COLO668 (cell line): ENCODE measurements around the gene ZSCAN22.
"Not testable (repeated sequence)": the region's sequence is repeated elsewhere in the genome, so short reads cannot be mapped to it uniquely, and the experiment has no call there.

ENCODE experiments used
- DNase-seq: peaks from one replicate; lab custom pipeline; 2025; ENCODE audit not compliant: unreplicated experiment; lab: John Stamatoyannopoulos, UW

The ZSCAN22 gene

DNA sequence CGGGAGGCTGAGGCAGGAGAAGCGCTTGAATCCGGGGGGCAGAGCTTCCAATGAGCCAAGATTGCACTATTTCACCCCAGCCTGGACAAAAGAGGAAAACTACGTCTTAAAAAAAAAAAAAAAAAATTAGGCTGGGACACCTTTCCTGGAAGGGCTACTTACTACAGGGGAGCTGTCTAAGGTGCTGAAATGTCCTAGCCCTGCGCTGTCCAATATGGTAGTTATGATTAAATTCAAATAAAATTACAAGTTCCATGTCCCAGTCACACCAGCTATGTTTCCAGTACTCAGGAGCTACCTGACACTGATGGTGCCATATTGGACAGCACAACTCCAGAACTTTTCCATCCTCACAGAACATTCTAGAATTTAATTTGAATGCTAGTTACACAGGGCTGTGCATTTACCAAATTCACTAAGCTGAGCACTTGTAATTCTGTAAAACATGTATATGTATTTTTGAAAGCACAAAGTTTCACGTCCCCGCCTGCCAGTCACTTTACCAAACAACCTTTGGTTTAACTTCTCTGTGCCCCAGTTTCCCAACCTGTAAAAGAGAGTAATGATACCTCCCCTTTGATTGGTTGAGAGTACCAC lies 9.2 kb upstream of the ZSCAN22 start:
- DNase-seq: no peak

- no peak for DNase-seq
Observed at GRCh38 chr19:58318297-58318696, 8.5 kb upstream of the ZSCAN22 start.

DNA sequence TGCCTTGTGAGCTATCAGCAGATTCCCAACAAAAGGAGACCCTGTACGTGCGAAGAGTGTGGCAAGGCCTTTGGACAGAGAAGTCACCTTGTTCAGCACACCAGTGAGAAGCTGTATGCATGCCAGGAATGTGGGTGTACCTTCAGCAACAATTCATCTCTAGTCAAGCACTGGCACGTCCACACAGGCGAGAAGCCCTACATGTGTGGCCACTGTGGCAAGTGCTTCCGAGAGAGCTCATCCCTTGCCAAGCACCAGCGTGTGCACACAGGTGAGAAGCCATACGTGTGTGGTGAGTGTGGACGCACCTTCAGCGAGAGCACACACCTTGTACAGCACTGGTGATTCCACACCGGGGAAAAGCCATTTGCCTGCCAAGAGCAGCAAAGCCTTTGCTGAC lies 7.6 kb upstream of the ZSCAN22 start:
- DNase-seq: no peak

DNA sequence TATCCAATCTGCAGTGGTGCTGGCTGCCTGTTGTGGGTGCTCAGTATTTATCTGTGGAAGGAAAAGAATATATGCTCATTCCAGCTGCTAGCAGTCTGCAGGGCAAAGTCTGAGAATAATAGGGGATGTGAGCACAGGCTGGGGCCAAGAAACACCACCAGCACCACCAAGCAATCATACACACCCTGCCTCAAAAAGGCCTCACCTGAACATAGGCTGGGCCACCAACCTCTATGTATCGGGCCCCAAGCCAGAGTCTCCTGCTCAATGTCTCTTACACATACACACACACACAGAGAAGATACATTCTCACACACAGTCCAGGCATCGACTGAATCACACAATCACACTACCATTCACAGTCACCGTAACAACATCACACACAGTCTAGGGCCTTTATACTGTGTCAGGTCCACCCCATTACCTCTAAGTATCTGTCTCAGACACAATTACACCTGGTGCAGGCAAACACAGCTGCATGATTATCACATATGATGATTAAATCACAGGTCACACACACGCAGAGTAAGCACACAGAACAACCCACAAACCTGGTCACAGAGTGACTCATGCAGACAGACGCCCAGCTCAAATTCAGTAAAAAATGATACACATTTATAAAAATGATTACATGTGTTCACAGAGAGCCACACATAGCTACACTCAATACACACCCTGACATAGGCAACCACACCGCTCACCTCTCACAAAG lies 1.3 kb upstream of the ZSCAN22 start:
- DNase-seq: peak; percentile 50

- DNase-seq: no peak
Observed at GRCh38 chr19:58326501-58326913, 287 bp upstream of the ZSCAN22 start.

DNA sequence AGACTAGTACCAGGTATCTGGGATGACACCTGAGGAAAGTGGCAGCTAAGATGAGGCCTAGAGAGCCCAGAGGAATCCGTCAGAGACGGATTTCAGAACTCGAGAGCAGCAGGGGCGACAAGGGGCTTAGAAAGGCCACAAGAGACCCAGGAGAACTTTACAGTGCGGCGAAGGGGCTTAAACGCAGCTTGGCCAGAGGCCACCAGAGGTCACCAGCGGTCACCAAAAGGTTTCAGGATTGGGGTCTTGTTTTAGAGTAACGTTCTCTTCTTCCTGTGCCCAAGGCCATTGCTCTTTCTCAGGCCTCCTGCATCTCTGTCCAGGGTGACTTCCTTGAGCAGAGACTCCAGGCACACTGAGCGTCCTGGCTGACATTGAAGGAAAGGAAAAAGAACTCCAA lies 2.2 kb downstream of the ZSCAN22 start:
- peak; percentile 13 for DNase-seq

DNA sequence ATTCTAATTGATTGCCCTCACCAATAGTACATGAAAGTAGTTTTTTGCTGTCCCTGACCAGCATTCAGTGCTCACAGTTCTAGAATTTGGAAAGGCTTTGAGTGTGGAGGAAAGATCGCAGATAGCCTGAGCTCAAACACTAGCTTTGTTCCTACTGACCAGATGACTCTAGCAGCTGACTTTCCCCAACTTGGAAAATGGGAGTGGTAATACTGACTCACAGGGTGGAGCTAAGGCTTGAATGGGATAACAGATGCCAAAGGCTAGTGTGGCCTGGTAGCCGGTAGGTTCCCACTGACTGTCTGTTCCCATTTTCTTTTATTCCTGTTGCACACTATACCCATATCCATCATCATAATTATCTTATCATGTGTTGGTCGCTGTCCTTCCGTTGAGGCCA lies 3.7 kb downstream of the ZSCAN22 start:
- DNase-seq: no peak

DNA sequence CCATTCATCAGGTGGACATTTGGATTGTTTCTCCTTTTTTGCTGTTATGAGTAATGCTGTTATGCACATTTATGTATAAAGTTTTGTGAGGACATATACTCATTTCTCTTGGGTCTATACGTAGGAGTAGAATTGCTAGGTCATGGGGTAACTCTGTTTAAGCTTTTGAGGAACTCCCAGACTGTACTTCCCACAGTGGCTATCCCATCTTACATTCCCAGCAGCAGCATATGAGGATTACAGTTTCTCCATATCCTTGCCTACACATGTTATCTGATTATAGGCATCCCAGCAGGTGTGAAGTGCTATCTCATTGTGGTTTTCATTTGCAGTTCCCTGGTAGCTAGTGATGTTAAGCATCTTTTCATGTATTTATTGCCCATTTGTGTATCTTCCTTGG lies 5.9 kb downstream of the ZSCAN22 start:
- DNase-seq: no peak

GRCh38 chr19:58334691-58335249 lies 8.0 kb downstream of the ZSCAN22 start:
- DNase-seq: no peak

- DNase-seq: no peak
Observed at GRCh38 chr19:58335630-58336029, 8.8 kb downstream of the ZSCAN22 start.

DNA sequence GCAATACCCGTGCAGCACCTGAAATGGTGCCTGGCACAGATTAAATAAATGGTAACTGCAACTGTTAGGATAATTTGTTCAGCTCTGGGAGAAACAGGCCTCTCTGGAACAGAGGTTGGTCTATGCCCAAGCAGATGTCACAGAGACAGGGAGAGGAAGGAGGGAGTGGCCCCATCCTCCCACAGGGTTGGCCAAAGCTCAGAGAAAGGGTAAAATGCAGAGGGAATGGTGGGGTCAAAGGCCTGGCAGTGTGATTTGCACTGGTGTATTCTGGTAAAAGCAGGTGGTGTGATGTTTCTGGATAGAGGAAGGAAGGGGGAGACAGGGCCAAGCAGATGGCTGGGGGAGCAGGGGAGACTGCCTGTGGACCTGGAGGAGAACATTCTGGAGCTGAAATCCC lies 9.4 kb downstream of the ZSCAN22 start:
- no peak for DNase-seq

DNA sequence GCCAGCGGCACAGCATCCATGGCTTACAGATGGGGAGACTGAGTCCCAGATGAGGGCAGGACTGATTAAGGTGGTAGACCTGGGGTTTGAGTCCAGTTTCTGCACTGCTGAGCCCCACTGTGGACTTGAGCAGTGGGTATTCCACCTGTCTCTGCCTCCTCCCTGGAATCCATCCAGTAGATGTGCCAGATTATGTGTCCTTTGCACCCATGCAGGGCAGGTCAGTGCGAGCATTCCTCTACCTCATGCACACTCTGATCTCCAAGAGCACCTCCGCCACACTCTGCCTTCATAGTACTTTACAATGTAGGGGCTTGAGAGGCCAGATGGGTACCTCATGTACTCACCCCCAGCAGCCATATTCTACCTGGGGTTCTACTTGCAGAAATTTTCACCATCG lies 10.0 kb downstream of the ZSCAN22 start:
- no peak for DNase-seq

GRCh38 chr19:58338336-58338735 lies 11.5 kb downstream of the ZSCAN22 start:
- no peak for DNase-seq

DNA sequence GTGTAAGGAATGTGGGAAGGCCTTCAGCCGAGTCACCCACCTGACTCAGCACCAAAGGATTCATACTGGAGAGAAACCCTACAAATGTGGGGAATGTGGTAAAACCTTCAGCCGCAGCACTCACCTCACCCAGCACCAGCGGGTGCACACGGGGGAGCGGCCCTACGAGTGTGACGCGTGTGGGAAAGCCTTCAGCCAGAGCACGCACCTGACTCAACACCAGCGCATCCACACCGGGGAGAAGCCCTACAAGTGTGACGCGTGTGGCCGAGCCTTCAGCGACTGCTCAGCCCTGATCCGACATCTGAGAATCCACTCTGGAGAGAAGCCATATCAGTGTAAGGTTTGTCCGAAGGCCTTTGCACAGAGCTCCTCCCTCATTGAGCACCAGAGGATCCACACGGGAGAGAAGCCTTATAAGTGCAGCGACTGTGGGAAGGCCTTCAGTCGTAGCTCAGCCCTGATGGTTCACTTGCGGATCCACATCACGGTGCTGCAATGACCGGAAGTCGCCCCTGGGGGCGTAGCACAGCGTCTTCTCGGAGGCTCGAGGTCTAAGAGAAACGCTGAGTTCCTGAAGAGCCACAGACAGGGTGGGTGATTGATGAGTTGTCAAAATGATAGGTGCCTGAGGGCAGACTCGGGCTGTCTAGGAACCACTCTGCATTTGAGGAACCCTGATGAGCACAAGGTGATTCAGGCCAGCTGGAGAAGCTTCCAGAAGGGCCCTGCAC lies 12.2 kb downstream of the ZSCAN22 start:
- DNase-seq: no peak

DNA sequence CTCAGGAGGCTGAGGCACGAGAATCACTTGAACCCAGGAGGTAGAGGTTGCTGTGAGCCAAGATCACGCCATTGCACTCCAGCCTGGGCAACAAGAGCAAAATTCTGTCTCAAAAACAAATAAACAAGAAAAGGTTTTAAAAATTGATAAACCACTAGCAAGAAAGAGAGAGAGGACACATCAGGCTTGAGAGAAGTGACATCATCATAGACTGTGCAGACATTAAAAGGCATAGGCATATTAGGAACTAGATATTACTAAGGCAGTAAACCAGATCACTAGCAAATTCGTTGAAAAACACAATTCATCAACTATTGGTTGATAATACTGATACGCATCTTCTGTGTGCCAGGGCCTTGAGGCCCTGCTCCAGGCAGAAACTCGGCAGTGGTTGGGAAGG lies 18.8 kb downstream of the ZSCAN22 start:
- no peak for DNase-seq

DNA sequence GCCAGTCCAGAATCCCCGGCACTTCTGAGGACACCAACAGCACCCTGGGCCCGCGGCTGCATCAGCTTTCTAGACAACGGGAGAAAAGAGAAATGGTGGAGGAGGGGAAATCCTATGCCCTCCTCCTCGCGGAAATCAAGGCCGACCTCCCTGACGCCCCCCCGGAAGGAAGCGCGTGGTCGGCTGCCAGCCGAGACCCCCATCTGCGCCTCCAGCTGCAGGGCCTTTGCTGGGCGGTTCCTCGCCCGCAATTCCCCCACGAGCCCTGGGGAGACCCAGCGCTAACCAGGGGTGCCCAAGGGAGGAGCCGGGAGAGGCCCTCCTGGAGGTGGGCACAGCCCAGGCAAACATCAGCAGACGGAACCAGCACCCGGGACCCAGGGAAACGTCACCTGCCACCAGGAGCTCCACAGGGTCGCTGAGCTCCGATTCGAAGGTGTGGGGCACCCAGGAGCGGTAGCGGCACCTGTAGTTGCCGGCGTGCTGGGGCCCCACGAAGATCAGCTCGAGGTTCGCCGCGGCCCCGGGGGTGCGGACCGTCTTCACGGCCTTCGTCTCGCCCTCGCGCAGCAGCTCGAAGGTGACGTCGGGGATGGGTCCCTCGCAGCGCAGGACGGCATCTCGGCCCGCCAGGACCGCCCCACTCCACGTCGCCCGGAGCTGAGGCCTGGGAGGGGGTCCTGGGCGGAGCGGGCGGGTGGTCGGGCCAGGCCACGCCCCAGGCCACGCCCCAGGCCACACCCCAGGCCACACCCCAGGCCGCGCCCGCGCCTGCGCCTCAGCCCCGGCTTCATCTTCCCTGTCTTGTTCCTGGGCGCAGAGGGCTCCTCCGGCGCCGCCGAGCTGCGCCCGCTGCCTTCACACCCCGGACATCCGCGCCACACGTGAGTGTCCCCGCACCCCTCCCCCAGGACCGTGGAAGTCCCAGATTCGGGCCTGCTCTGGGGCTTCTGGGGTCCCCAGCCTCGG lies 20.5 kb downstream of the ZSCAN22 start:
- DNase-seq: peak; percentile 75

DNA sequence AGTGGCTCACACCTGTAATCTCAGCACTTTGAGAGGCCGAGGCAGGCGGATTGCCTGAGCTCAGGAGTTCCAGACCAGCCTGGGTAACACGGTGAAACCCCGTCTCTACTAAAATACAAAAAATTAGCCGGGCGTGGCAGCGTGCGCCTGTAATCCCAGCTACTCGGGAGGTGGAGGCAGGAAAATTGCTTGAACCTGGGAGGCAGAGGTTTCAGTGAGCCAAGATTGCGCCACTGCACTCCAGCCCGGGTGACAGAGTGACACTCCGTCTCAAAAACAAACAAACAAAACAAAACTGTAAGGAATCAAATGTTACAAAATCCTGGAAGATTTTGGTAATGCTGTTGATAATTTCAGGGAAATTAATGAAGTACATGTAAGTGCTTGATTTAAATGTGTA lies 21.3 kb downstream of the ZSCAN22 start:
- DNase-seq: not testable (repeated sequence)

DNA sequence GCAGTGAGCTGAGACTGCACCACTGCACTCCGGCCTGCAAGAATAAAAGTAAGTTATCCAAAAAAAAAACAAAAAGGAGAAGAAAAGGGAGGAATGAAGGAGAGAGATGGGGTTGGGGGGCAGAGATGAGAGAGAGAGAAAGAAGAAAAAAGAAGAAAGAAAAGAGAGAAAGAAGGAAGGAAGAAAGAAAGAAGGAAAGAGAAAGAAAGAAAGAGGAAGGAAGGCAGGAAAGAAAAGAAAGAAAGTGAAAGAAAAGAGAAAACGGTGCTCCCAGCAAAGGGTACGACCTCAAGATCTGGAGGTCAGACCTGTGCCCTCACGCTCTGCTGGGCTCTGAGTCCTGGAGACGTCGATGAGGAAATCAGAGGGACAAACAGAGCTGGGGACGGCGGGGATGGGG lies 22.8 kb downstream of the ZSCAN22 start:
- no peak for DNase-seq

GRCh38 chr19:58350001-58350861 lies 23.4 kb downstream of the ZSCAN22 start:
- DNase-seq: no peak
